ENCODE results near the gene CBX6.

CBX6 gene

DNA sequence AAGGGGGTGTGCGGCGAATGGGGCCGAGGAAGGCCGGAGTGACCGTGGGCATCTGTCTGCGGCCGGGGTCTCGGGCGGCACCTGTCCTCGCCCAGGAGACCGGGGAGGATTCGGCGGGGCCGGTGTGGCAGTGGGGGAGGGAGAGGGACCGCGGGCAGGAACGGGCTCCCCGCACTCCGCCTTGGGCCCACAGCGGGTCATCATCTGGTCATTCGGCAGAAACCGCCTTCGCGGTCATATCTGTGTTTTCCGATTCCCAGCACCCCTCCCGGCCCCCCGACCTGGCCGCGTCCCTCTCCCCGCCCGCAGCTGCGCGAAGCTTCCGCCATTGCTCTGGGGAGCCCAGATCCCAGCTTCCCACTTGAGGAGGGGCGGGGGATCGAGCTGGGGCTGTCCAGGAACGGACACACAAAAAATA lies 824 bp upstream of the CBX6 start:
- DNase-seq, result no peak

DNA sequence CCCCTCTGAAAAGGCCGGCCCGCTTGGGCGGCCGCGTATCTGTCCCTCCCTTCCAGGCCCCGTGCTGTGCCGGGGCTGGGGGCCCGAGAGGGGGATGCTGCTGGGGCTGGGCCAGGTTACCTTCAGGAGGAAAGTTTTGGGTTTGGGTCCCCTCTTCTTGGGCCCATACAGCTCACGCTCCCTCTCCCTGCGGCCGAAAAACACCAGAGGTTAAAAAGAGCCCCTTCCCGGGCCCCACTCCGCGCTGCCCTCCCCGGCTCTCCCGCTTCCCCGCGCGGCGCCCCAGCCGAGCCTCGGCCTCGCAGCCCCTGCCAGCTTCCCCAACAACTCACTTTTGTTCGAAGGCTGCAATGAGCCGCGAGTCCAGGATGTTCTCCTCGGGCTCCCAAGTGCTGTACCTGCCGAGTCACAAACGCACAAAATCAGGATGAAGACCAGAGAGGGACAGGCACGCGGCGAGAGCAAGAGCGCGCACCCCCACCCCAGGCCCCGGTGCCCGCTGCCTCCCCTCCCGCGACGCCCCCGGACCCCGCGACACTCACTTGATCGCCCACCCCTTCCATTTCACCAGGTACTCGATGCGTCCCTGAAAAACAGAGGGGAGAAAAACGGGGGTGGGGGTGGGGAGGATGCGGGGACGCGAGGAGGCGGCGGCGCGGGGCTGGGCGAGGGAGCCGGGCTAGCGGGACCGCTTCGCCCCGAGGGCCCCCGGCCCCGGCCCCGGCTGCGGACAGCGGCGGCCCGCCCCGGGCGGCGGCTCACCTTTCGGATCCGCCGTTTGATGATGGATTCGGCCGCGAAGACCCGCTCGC lies 450 bp downstream of the CBX6 start:
- peak; percentile 50 for DNase-seq

DNA sequence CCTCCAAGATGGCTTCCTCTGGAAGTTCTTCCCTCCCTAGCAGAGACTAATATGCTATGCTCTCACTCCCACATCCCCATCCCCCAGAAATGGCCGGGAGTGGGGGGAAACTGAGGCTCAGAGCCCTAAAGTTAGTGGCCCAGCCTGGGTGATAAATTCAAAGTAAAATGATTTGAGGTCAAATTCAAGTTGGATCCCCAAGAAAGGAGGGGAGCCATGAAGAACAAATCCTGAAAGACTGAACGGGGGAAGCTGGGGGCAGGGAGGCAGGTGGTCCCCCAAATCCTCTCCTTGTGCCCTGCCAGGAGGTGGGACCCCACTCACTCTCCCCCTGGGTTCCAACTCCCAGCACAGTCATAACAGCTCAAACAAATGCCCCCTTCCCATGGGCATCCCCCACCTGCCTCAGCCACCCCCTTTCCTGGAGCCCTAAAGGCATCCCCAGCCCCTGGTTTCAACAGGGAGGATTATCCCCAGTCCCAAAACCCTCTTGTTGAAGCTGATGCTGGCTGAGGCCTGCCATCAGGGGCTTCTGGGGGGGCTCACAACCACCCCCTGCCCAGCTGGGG lies 1.1 kb downstream of the CBX6 start:
- no peak for DNase-seq

DNA sequence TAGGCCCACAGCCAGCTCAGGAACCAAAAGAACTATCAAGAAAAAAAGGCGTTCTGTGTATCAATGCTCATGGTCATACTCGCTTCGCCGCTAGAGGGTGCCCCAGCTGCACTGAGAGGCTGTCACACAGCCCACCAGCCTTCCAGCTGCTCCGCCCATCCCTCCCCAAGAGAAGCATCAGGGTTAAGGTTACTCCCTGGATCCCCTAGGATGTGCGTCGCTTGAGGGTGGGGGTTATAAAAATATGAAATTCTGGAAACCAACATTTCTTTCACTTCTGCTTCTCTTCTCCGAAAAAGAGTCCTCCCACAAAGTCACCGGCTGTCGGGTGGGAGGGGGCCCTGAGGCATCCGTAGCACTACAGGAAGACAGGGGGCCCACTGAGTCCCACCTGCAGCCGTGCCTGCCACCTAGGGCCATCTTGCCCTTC lies 1.7 kb downstream of the CBX6 start:
- DNase-seq, result peak; percentile 95

DNA sequence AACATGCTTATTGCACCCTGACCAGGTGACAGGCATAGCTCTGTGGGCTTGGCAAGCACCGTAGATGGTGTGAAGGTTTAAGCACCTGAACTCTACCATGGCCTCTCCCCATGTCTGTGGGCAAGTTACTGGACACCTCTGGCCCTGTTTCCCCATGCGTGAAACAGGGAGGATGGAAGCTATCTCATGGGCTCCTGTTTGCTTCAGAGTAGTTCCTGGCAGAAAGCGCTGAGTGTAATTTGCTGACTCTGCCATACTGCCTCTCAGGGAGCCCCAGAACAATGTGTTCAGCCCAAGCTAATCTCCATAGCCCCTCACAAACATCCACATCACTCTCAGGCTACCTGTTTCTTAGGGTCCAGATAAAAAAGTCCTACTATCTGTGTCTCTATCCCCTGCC lies 2.4 kb downstream of the CBX6 start:
- DNase-seq, result no peak

DNA sequence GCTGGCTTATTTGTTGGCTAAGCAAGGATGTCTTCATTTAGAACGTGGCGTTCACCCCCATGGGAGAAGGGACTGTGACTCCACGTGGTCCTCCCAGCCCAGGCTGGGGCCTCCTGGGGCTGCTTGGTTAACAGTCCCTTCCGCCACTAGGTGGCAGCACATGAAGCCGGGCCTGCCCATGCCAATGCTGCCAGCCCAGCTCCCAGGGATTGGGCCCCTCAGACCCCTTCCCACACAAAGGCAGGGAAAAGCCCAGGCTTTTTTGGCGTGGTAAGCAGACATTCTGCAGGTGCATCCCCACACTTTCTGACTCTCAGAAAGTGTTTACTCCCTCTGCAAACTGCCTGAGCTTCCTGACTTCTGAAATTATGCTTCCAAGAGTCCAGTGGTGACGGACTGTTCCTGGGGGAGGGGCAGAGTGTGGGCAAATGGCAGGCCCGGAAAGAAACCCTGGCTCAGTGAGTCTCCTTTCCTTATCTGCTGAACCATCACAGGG lies 3.1 kb downstream of the CBX6 start:
- peak; percentile 93 for DNase-seq

DNA sequence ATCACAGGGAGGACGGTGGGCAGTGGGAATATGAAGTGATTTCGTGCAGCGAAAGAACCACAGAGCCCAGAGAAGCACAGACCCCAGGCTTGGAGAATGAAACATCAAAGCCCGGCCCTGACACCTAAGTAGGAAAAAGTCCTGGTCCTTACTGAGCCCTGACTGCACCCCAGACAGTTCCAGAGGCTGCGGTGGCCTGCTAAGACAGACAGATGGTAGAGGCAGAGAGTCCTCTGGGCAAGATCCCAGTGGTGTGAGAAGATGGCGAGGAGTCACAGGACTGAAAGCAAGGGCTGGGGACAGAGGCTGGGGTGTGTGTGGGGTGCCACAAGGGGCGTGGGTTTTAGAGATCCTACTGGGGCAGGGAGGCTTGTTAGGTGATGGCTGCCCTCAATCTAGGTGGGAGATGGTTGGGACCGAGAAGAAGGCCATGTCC lies 3.7 kb downstream of the CBX6 start:
- no peak for DNase-seq

DNA sequence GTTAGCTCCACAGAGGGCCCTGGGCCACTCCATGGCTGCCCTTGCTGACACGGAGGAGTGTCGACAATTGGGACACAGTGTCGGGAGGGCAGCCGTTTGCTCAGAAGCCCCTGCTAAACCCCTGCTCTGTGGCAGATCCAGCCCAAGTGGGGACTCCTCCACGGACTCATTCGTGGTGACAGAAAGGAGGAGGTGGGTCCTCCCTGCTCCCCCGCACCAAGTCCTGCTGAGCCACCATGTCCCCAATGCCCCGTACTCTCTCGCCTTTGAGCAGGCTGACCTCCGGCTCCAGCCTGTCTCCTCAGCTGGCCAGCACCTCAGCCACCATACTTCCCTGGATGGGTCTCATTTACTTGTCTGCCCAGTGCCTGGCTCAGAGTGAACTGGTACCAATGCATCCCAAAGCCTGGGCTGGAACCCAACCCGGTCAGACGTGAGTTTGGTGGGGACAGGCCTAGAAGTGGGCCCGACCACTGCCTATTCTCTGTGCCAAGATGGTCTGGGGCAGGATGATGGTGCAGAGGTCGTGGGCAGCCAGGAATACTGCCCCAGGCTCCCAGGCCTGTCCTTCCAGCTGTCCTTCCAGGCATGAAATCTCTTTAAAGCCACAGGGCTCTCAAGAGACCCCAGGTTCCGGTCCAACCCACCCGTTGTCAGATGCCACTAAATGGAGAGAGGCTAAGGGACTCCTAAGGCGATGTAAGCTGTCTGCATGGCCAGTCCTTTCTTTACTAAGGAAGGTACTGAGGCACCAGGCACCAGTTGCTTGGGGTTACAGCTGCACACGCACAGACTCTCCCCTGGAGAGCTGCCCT lies 4.3 kb downstream of the CBX6 start:
- DNase-seq, result no peak

DNA sequence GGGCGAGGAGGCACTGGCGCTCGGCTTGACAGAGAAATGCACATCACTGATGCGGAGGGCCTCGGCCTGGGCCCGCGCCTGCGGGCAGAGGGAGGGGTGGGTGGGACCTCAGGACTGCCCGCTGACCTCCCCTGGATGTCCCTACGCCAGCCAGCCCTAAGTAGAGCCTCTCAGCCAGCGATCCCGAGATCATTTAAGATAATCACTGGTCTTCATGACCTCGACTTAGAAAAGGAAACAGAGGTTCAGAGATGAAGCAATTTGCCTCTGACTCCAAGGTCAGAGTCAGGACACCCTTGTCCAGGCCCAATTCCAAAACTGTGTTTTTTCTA lies 4.9 kb downstream of the CBX6 start:
- no peak for DNase-seq

DNA sequence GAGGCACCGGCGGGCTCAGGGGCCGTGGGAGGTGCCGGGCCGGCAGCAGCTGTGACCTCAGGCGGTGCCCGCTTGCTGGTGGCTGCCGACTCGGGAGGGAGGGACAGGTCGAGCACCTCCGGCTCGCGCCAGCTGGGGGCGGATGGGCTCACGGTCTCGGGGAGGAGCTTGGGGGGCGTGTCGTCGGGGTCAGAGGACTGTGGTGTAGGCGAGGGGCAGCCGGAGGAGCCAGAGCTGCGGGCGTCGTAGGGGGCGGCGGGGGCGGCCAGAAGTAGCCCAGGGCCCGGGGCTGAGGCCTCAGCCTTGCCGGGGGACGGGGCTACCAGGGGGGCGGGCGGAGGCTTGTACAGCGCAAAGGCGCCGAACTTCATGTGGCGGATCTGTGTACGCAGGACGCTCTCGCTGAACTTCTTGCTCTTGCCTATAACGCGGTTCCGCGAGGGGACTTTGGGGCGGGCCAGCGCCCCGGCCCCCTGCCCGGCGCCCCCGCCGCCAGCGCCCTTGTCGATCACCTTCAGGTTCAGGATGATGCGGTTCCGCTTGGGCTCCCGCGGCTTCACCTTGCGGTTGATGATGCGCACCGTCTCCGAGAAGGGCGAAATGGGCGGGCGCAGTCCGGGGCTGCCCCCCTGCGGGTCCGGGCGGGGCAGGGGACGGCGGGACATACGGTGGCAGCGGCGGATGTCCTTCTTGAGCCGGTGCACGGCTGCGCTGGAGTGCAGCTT lies 5.5 kb downstream of the CBX6 start:
- DNase-seq, result no peak

DNA sequence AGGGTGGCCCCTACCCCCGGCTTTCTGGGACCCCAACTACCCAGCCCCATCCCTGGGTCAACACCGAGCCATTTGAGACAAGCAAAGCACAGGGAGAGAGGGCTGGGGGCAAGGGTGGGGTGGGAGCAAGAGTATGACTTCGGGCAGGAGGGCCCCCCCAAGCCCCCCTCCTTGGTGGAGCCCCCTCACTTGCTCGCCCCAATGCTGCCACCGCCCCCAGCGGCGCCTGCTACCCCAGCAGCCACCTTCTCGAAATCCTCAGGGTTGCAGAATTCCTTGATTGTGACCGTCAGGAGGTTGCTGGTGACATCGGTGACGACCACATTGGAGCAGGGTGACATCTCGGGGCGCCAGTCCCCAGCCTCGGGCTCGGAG lies 6.0 kb downstream of the CBX6 start:
- DNase-seq, result no peak

DNA sequence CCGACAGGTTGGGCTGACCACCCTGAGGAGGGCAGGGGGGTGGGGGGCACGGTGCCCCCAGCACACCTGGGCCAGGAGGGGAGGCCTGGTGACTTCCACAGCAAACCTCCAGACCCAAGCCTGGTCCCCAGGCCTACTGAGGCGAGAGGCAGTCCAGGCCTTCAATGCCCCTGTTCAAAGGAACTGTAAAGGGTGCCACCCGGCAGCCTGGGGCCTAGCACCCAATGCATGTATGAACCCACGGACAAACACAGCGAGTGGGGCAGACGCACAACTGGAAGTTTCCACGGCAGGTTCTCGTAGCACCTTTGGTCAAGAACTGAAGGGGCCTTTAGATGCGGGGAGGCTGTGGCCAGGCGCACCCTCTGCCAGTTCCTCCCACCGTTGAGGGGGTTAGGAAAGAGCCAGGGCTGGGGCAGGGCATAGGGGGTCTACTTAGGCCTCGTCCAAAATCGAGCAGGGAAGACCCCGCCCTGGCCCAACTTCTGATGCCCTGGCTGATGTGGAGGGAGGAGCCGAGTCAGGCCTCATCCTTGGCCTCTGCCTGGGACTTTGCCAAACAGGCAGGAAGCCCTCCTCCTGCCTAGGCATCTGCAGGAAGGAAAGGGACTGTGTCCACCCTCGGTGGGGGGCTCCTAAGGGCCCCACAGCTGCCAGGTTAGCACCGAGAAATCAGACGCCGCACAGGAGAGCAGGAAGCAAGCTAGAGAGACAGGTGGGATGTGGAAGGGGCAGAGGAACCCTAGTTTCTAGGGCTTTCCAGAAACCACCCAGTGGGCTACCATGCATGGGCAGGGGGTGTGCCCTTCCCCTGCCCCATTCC lies 6.6 kb downstream of the CBX6 start:
- no peak for DNase-seq

DNA sequence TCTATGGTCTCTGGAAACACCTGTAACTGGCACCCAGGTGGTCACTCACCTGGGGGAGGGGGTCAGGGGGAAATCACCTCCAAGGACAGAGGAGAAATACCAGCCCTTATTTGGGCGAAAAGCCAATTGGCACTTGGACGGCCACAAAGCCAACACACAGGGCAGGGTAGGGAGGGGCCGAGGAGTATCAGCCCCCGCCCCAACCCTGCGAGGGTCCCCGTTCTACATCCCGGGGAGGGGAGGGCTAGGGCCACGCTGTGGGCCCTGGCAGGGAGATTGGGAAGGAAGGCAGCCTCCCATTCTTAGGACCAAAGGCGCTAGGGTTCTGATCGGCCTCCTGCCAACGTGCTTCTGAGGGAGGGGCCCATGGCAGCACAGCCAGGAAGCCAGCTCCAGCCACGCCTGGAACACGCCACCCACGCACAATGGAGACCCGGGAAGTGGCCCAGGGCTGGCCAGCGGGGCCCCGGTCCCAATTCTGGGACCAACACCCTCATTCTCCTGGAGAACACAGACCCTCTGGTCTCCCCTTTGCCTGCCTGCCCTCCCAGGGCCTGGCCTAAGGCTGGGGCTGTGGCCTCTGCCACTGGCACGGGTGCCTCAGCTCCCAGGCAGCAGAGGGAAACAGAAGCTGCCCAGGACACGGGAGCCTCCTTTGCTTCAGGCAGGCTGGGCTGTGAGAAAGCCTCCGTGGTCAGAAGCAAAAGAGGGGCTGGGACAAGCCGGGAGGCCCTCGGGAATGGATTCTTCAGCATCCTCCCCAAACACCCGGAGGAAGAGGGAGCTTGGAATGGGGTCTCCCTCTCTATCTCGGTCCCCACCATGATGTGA lies 7.4 kb downstream of the CBX6 start:
- no peak for DNase-seq

DNA sequence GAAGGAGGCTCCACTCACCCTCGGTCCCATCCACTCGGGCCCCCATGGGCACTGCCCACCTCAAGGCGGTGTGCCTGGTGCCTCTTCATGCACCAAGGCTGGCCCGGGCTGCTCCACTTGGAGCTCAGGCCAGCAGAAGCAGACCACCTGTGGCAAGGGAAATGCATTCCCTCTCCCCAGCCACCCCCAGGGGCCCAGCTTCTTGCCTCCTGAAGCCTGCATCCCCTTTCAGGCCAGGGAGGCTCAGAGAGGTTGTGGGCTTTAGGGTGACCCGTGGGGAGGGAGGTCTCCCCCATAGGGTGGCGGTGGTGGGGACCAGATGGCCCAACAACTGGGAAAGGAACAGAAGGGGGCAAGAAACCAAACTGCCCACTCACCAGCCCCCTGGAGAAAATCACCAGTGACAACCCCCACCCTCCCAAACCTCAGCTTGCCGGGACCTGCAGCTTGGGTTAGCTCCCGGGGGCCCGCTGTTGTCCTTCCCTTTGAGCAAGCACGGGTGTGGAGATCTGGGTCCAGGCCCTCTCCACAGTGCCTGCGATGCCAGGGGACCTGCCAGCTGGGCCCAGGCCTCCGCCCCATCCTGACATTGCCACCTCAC lies 8.4 kb downstream of the CBX6 start:
- DNase-seq, result no peak

DNA sequence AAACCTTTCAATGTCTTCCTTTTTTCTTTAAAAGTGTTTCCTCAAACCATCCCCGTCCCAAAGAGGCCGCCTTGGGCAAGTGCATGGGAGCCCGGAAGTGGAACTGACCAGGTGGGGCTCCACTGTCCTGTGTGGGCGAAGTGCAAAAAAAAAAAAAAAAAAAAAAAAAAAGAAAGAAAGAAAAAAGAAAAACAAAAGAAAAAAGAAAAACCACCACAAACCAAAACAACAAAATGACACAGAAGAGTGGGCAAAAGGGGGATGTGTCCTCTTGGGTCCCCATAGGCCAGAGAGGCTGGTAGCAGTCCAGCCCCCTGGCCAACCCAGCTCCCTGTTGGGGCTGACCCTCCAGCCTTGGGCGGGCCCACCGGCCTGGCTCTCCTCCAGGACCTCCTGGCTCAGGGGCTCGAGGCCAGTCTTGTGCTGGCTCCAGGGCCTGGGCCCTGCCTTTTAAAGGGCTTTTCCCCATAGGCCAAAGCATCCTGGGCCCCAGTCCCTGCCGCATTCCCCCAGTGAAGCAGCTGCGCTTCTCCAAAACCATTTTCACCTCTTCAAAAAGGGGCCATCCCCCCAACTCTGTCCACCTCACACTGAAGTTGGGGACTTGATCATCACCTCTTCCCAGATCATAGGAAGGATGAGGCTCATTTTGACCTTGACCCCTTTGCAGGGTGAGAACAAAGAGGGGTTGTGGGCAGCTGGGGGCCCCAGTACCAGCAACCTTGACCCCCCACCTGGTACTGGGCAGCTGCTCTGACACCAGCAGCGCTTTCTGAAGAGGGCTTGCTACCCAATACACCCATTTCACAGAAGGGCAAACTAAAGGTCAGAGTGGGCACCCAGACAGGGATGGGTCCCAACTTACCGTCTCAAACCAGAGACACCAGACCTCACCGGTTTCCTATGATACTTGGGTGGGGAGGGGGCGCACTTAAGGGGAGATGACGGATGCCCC lies 9.4 kb downstream of the CBX6 start:
- peak; percentile 34 for DNase-seq

DNA sequence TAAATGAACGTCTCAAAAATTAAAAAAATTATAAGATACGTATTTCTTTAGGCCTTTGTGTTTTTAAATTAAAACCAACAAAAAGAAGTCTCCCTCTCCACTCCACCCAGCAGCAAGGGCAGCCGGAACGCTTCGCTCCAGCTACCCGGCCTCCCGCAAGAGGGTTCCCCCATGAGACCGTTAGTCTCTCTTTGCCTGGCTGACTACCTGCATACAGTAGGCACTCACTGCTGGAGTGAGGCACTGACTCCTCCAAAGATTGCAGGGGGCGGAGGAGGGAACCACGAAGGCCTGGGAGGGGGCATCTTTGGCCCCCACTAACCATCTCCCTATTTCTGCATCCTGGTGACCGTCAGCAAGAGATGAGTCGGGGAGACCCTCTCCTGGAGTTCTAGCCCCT lies 10.1 kb downstream of the CBX6 start:
- DNase-seq, result no peak

DNA sequence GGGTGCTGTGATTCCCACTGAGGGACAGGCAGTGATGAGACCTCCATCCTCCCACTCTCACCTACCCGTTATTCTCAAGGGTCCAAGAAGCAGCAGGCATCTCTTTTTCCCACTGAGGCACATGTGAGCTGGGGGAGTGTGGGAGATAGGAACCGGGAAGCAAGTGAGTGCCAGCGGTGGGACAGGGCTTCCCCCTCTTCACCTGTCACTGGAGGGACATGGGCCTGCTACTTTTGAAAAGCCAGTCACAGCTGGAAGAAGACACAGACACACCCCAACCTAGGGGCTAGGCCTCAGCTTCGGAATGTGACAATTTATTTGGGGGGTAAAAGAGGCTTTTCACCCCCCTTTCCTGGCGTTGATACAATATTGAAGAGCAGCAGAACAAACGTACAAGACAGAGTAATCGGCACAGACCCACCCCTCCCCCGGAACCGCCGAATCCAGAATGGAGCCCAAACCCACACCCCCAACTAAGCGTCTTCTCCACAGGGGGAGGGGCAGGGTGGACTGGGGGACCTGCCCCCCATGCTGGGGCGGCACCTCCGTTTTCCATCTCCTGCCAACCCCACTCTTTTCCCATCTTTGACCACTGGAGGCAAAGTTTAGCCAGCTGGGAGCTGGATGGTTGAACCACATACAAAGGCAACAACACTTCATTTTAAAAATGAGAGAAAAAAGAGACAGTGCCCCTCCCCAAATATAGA lies 10.7 kb downstream of the CBX6 start:
- DNase-seq, result peak; percentile 54

DNA sequence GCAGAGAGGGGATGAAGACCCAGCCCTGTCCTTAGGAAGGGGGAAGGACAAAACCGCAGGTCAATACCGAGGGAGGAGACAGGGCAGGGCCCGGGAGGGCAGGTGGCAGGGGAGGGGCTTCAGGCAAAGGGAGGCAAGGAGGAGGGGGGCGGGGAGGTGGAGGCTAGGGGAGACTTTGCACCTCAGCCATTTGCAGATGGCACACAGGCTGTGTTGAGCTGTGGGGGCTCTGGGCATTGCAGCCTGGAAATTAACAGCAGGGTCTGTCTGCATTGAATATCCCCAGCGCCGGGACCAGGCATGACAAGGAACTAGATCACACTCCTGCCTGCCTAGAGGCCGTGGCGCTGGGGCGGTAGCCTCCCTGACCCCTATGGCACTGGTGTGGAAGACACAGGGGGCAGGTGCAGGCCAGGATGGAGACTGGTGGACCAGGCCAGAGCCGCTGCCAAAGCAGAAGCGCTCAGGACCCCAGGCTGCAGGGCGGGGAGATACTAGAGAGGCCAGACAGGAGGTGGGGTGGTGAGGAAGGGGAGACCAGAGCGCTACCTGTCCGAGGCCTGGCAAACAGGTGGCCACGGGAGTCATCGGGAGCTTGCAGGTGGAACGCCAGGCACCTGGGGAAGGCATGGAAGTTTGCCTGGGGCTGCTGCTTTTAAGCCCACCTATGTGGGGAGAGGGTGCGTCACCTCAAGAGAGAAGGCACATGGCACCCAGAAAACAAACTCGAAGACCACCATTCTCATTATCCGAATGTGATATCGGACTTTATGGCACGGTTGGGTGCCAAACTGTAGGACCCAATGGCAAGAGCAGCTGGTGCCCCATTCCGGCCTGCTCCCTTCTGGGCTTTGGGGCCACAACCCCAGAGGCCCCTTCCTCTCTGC lies 11.5 kb downstream of the CBX6 start:
- DNase-seq, result peak; percentile 48
